Caco-2 (cell line): Measurements from ENCODE around the gene RAB10. TPM values are rescaled to one million over a fixed set of nuclear protein-coding genes. Genes with fewer than 3 reads are reported as not detected.

Experiments used
- BruUV-seq: library from RNA; stranded (reverse); fragments of 400-500 nt; replicated peaks from 2 replicates; lab custom pipeline; 2021; lab: Mats Ljungman, UMichigan
- CTCF ChIA-PET: fragments of 300-600 bp; sonication (Branson Sonifier 250); formaldehyde crosslinking; loops from one replicate; lab custom pipeline; 2022; ENCODE audit warnings: antibody characterized with exemption; lab: Charles Lee
- POLR2A ChIA-PET: fragments of 300-600 bp; sonication (Branson Sonifier 250); formaldehyde crosslinking; loops from one replicate; lab custom pipeline; 2022; ENCODE audit warnings: antibody characterized with exemption; lab: Charles Lee
- DNase-seq, 2 experiments: peaks; one replicate each; pipeline versions ENCODE4 v3.0.0 to v3.0.0-alpha.2; 2020 to 2022
- H3K27me3 ChIP-seq: replicated peaks from 2 replicates; pipeline ENCODE4 v1.6.0; 2011; ENCODE audit warnings: low read length; ENCODE audit not compliant: control insufficient read depth, insufficient read depth
- H3K36me3 ChIP-seq: 2 replicates; pipeline ENCODE4 v1.5.1; 2011; ENCODE audit warnings: low read length; ENCODE audit not compliant: control insufficient read depth, insufficient read depth
- H3K4me1 ChIP-seq: fragments of 250-450 bp; sonication (Bioruptor Pico); 2 replicates; pipeline ENCODE4 v1.5.1; 2020; ENCODE audit warnings: mild to moderate bottlenecking
- H3K4me3 ChIP-seq: 2 replicates; pipeline ENCODE4 v1.5.1; 2011; ENCODE audit warnings: low read depth, mild to moderate bottlenecking, control low read depth, low read length
- H3K9me3 ChIP-seq: fragments of 250-450 bp; sonication (Bioruptor Pico); 2 replicates; pipeline ENCODE4 v1.5.1; 2020; ENCODE audit warnings: mild to moderate bottlenecking, moderate library complexity
- H3K27ac Mint-ChIP-seq: one replicate; pipeline ENCODE4 v1.8.0; 2022; ENCODE audit warnings: mixed read lengths; ENCODE audit not compliant: unreplicated experiment
- H3K27me3 Mint-ChIP-seq: one replicate; pipeline ENCODE4 v1.8.0; 2022; ENCODE audit warnings: mixed read lengths; ENCODE audit not compliant: insufficient read depth, unreplicated experiment
- H3K36me3 Mint-ChIP-seq: one replicate; pipeline ENCODE4 v1.8.0; 2022; ENCODE audit warnings: mild to moderate bottlenecking, mixed read lengths; ENCODE audit not compliant: insufficient read depth, unreplicated experiment
- H3K4me1 Mint-ChIP-seq: one replicate; pipeline ENCODE4 v1.8.0; 2022; ENCODE audit warnings: low read depth, mixed read lengths; ENCODE audit not compliant: unreplicated experiment
- H3K4me3 Mint-ChIP-seq: one replicate; pipeline ENCODE4 v1.8.0; 2022; ENCODE audit warnings: mild to moderate bottlenecking, moderate library complexity, mixed read lengths; ENCODE audit not compliant: unreplicated experiment
- H3K9me3 Mint-ChIP-seq: one replicate; pipeline ENCODE4 v1.8.0; 2022; ENCODE audit warnings: mixed read lengths; ENCODE audit not compliant: unreplicated experiment
- CTCF ChIP-seq, 2 experiments: fragments of 200-600 bp in 1 of 2; IDR thresholded peaks; 1 replicate in 1 of 2; 2 replicates in 1 of 2; pipeline versions ENCODE4 v1.5.1 to v1.8.0; 2011 to 2022; ENCODE audit warnings: antibody characterized with exemption in 1 of 2, control low read depth in 1 of 2, inconsistent platforms in 1 of 2, low read depth in 1 of 2, low read length in 1 of 2, mild to moderate bottlenecking in 1 of 2, moderate library complexity in 1 of 2; ENCODE audit not compliant: insufficient read depth in 1 of 2, severe bottlenecking in 1 of 2, unreplicated experiment in 1 of 2
- intact Hi-C: fragments of 100-400 bp; cut with micrococcal nuclease; formaldehyde crosslinking; loops from one replicate; pipeline ENCODE4 v1.10.0; 2022; ENCODE audit not compliant: unreplicated experiment
- total RNA-seq: library from RNA; stranded (reverse); gene quantifications from 2 replicates; pipeline ENCODE4 v1.2.3, GENCODE V29; 2022

The RAB10 gene
- total RNA-seq, 1 experiment from 2014 or later: 213 TPM

- Histone ChIP-seq H3K27me3 (no peaks in the 10 kb centered on the region), H3K4me3 (no peak overlapping the region), H3K9me3 (no peaks in the 10 kb centered on the region), H3K4me1 (peaks cover 8% of the 10 kb centered on the region), H3K36me3 (no peaks in the 10 kb centered on the region)
- BruUV-seq: no TSS peak
- intact Hi-C loops: no loop called here
- peaks cover 4% of the 10 kb centered on the region for H3K4me1 Mint-ChIP-seq
- peaks cover 77% of the 10 kb centered on the region for H3K36me3 Mint-ChIP-seq
- H3K27ac Mint-ChIP-seq: no peak overlapping the region
- no peaks in the 10 kb centered on the region for H3K9me3 Mint-ChIP-seq
- ChIA-PET POLR2A (no interaction called here), CTCF (no interaction called here)
- no peak overlapping the region for H3K4me3 Mint-ChIP-seq
- no peak for DNase-seq
- H3K27me3 Mint-ChIP-seq: no peaks in the 10 kb centered on the region
- TF ChIP-seq CTCF (IDR thresholded peaks at IDR 0.05; ENCODE audit: insufficient read depth in 1 of 2, low read depth in 1 of 2, low read length in 1 of 2, severe bottlenecking in 1 of 2, unreplicated experiment in 1 of 2): no peak
These were observed 14.9 kb downstream of the RAB10 start for GRCh38 chr2:26048791-26049190.

- no TSS peak for BruUV-seq
- H3K36me3 ChIP-seq: no peaks in the 10 kb centered on the region
- Mint-ChIP-seq H3K4me1 (no peaks in the 10 kb centered on the region), H3K9me3 (no peaks in the 10 kb centered on the region), H3K4me3 (no peak overlapping the region), H3K27me3 (no peaks in the 10 kb centered on the region), H3K36me3 (peaks cover 85% of the 10 kb centered on the region), H3K27ac (no peak overlapping the region)
- DNase-seq: no peak
- no peak overlapping the region for H3K4me3 ChIP-seq
- ChIA-PET CTCF (no interaction called here), POLR2A (no interaction called here)
- H3K9me3 ChIP-seq: no peaks in the 10 kb centered on the region
- intact Hi-C loops: no loop called here
- no peaks in the 10 kb centered on the region; the same call in 1 of the 2 replicates for H3K4me1 ChIP-seq
- no peak for TF ChIP-seq CTCF (IDR thresholded peaks at IDR 0.05; ENCODE audit: insufficient read depth in 1 of 2, low read depth in 1 of 2, low read length in 1 of 2, severe bottlenecking in 1 of 2, unreplicated experiment in 1 of 2)
- H3K27me3 ChIP-seq: no peaks in the 10 kb centered on the region
These were observed 15.8 kb downstream of the RAB10 start for GRCh38 chr2:26049641-26050040.

- Mint-ChIP-seq H3K4me1 (peaks cover 8% of the 10 kb centered on the region), H3K36me3 (peaks cover 89% of the 10 kb centered on the region), H3K27ac (no peak overlapping the region), H3K4me3 (no peak overlapping the region), H3K27me3 (no peaks in the 10 kb centered on the region), H3K9me3 (no peaks in the 10 kb centered on the region)
- DNase-seq: no peak
- Histone ChIP-seq H3K4me1 (peaks cover 2% of the 10 kb centered on the region; the same call in 1 of the 2 replicates), H3K36me3 (no peaks in the 10 kb centered on the region), H3K4me3 (no peak overlapping the region), H3K27me3 (no peaks in the 10 kb centered on the region), H3K9me3 (no peaks in the 10 kb centered on the region)
- intact Hi-C loops: no loop called here
- CTCF ChIA-PET: no interaction called here
- POLR2A ChIA-PET: interaction anchor here (0.6 to 1.5 kb wide), 2 partner anchors 19 to 22 kb away, joined by 3 read pairs; partner anchors contain the start of gene RAB10
- BruUV-seq: no TSS peak
- no peak for TF ChIP-seq CTCF (IDR thresholded peaks at IDR 0.05; ENCODE audit: insufficient read depth in 1 of 2, low read depth in 1 of 2, low read length in 1 of 2, severe bottlenecking in 1 of 2, unreplicated experiment in 1 of 2)
These were observed 18.9 kb downstream of the RAB10 start for GRCh38 chr2:26052740-26053139.
